ENCODE results near the gene TC2N. TPM values are rescaled to one million over a fixed set of nuclear protein-coding genes. Genes with fewer than 3 reads are reported as not detected.

Gene TC2N
- total RNA-seq, 1 experiment from 2014 or later, result 16.4 TPM

GRCh38 chr14:91744068-91744480, 123.3 kb downstream of the TC2N start:
- Histone ChIP-seq H3K18ac (ENCODE audit: insufficient read length, low read depth, low read length) (no peak overlapping the region), H3K9me3 (ENCODE audit: control insufficient read depth, low read depth, low read length) (no peaks in the 10 kb centered on the region), H2BK5ac (ENCODE audit: insufficient read length, low read length) (no peak overlapping the region), H3K79me1 (ENCODE audit: insufficient read depth, low read depth, low read length, poor library complexity, severe bottlenecking) (no peaks in the 10 kb centered on the region), H2BK12ac (ENCODE audit: insufficient read length, low read depth, low read length) (no peak overlapping the region), H3K4me1 (ENCODE audit: insufficient read depth, low read length) (no peaks in the 10 kb centered on the region), H3K56ac (ENCODE audit: insufficient read length, low read depth, low read length) (no peak overlapping the region), H3K4me2 (ENCODE audit: insufficient read depth, insufficient read length, low read length) (no peak overlapping the region), H3K27ac (ENCODE audit: insufficient read length, low read depth, low read length) (no peak overlapping the region), H4K8ac (replicated peaks; ENCODE audit: insufficient read length, low read depth, low read length) (no peak overlapping the region), H2BK20ac (ENCODE audit: low read depth, low read length, poor library complexity, severe bottlenecking) (no peak overlapping the region), H3K23me2 (ENCODE audit: insufficient read length, low read depth, low read length, poor library complexity, severe bottlenecking) (no peaks in the 10 kb centered on the region), H2AFZ (ENCODE audit: low read length) (no peak overlapping the region), H2BK120ac (ENCODE audit: low read depth, low read length, poor library complexity, severe bottlenecking) (no peak overlapping the region), H3K79me2 (ENCODE audit: insufficient read depth, low read length) (0 out of 2 replicates have a peak, but pooled peaks cover 1% of the 10 kb centered on the region), H4K20me1 (ENCODE audit: control insufficient read depth, insufficient read depth, insufficient read length) (no peaks in the 10 kb centered on the region), H3T11ph (ENCODE audit: low read length) (no peak overlapping the region), H4K5ac (ENCODE audit: insufficient read length, low read depth, low read length) (no peak overlapping the region), H3K9ac (ENCODE audit: extremely low read depth, insufficient read length, low read length) (no peak overlapping the region), H3K27me3 (ENCODE audit: insufficient read depth, low read length) (no peaks in the 10 kb centered on the region), H3K23ac (ENCODE audit: insufficient read length, low read depth, low read length) (no peak overlapping the region), H4K91ac (ENCODE audit: insufficient read length, low read depth, low read length) (no peak overlapping the region), H3K14ac (ENCODE audit: insufficient read depth, low read length) (no peak overlapping the region), H3K4ac (ENCODE audit: low read depth, low read length) (no peak overlapping the region), H2AK5ac (ENCODE audit: insufficient read length, low read length) (no peak overlapping the region), H2BK15ac (ENCODE audit: low read depth, low read length) (no peak overlapping the region)
- H3K9me3 Mint-ChIP-seq, result no peaks in the 10 kb centered on the region
- no peak for TF ChIP-seq CTCF (conservative IDR thresholded peaks at IDR 0.05)
- WGBS (ENCODE audit: extremely low coverage, insufficient read length, low lambda C conversion rate), result no CpG with 5 or more reads among the region's 2 CpGs
- no peak overlapping the region for H3K4me3 Mint-ChIP-seq
- H3K27me3 Mint-ChIP-seq (ENCODE audit: low read depth), result no peaks in the 10 kb centered on the region
- DNase-seq, result no peak
- H3K4me1 Mint-ChIP-seq, result no peaks in the 10 kb centered on the region
- no peaks in the 10 kb centered on the region for H3K36me3 Mint-ChIP-seq (ENCODE audit: insufficient read depth in 1 of 3, low read depth in 3 of 3)
- no peak overlapping the region for H3K27ac Mint-ChIP-seq
